ENCODE measurements around the gene TRIM64. TPM values are rescaled to one million over a fixed set of nuclear protein-coding genes. Genes with fewer than 3 reads are reported as not detected.
"Not testable (repeated sequence)": the region's sequence is repeated elsewhere in the genome, so short reads cannot be mapped to it uniquely, and the experiment has no call there.

TRIM64 gene
- total and polyA plus RNA-seq, 10 of the 15 experiments (the other 5 are each of a cell fraction or from before 2014, with no cell fraction given): not detected

GRCh38 chr11:89922195-89922660 is 43.6 kb upstream of the TRIM64 start, which contains the start of gene TRIM49D1 (continued):
- no peak for TF ChIP-seq E4F1 (IDR thresholded peaks at IDR 0.05; ENCODE audit: borderline replicate concordance, partially characterized antibody)
- no peak for TF ChIP-seq ELK1 (IDR thresholded peaks at IDR 0.05; ENCODE audit: low read depth, low read length)
- TF ChIP-seq MAX (IDR thresholded peaks at IDR 0.05; ENCODE audit: low read depth, low read length): no peak
- TF ChIP-seq CHD4 (IDR thresholded peaks at IDR 0.05): no peak
- no peak for TF ChIP-seq RB1 (IDR thresholded peaks at IDR 0.05; ENCODE audit: borderline replicate concordance)
- TF ChIP-seq IRF3 (IDR thresholded peaks at IDR 0.05): no peak
- no peak for TF ChIP-seq ATF3 (IDR thresholded peaks at IDR 0.05; ENCODE audit: borderline replicate concordance, extremely low read depth, low read depth, low read length)

GRCh38 chr11:89923764-89924163 is 42.1 kb upstream of the TRIM64 start, which contains the start of gene TRIM49D2:
Gene TRIM49D2 (plus strand): TSS chr11:89924064. CDS start chr11:89926762, 2,698 bp downstream.
- ATAC-seq; RAD21 ChIA-PET (ENCODE audit: unreplicated experiment); CTCF ChIA-PET; H3K9me3 ChIP-seq (replicated peaks; ENCODE audit: control insufficient read depth, insufficient read depth, low read length); SMC1A ChIA-PET (ENCODE audit: uncharacterized antibody, unreplicated experiment); H3K79me2 ChIP-seq (ENCODE audit: control insufficient read depth, insufficient read depth, low read length); H3K4me1 ChIP-seq (ENCODE audit: control insufficient read depth, insufficient read depth, low read length); H3K27me3 ChIP-seq (replicated peaks in 1 of 2; ENCODE audit: control insufficient read depth in 2 of 2, insufficient read depth in 2 of 2, low read length in 1 of 2); H2AFZ ChIP-seq (ENCODE audit: control insufficient read depth, low read depth, low read length); H3K9ac ChIP-seq (ENCODE audit: control insufficient read depth, insufficient read depth, low read length); POLR2A ChIA-PET; H4K20me1 ChIP-seq (ENCODE audit: control insufficient read depth, insufficient read depth); BruUV-seq (replicated peaks); H3K4me3 ChIP-seq; in situ Hi-C loops (cut with MboI); FAIRE-seq; H3K27ac ChIP-seq (ENCODE audit: control insufficient read depth, insufficient read depth); H3K4me2 ChIP-seq (ENCODE audit: control insufficient read depth, insufficient read depth); DNase-seq (ENCODE audit: low read depth, low spot score); intact Hi-C loops (cut with micrococcal nuclease; ENCODE audit: unreplicated experiment); H3K36me3 ChIP-seq (ENCODE audit: control insufficient read depth in 2 of 2, insufficient read depth in 2 of 2, low read length in 1 of 2): not testable (repeated sequence)
- WGBS (ENCODE audit: insufficient coverage, insufficient replicate concordance, low lambda C conversion rate, missing lambda C conversion rate): 10% methylated on average over 2 of the region's 6 CpGs

- H3K4me1 ChIP-seq (ENCODE audit: control insufficient read depth, insufficient read depth, low read length); H2AFZ ChIP-seq (ENCODE audit: control insufficient read depth, low read depth, low read length); in situ Hi-C loops (cut with MboI); SMC1A ChIA-PET (ENCODE audit: uncharacterized antibody, unreplicated experiment); FAIRE-seq; H3K36me3 ChIP-seq (ENCODE audit: control insufficient read depth in 2 of 2, insufficient read depth in 2 of 2, low read length in 1 of 2); H3K27me3 ChIP-seq (replicated peaks in 1 of 2; ENCODE audit: control insufficient read depth in 2 of 2, insufficient read depth in 2 of 2, low read length in 1 of 2); intact Hi-C loops (cut with micrococcal nuclease; ENCODE audit: unreplicated experiment); POLR2A ChIA-PET; RAD21 ChIA-PET (ENCODE audit: unreplicated experiment); H3K27ac ChIP-seq (ENCODE audit: control insufficient read depth, insufficient read depth); BruUV-seq (replicated peaks); H3K79me2 ChIP-seq (ENCODE audit: control insufficient read depth, insufficient read depth, low read length); DNase-seq (ENCODE audit: low read depth, low spot score); ATAC-seq; H3K9ac ChIP-seq (ENCODE audit: control insufficient read depth, insufficient read depth, low read length); CTCF ChIA-PET; H3K9me3 ChIP-seq (replicated peaks; ENCODE audit: control insufficient read depth, insufficient read depth, low read length); H3K4me3 ChIP-seq; H3K4me2 ChIP-seq (ENCODE audit: control insufficient read depth, insufficient read depth); H4K20me1 ChIP-seq (ENCODE audit: control insufficient read depth, insufficient read depth): not testable (repeated sequence)
- WGBS (ENCODE audit: insufficient coverage, insufficient replicate concordance, low lambda C conversion rate, missing lambda C conversion rate): 49% methylated on average over 5 of the region's 6 CpGs
These were observed 5.0 kb upstream of the TRIM64 start for GRCh38 chr11:89960833-89961232.

Measured in GM12878 (cell line).